IMR-90 (cell line): ENCODE measurements around the gene FAM186B. TPM values are rescaled to one million over a fixed set of nuclear protein-coding genes. Genes with fewer than 3 reads are reported as not detected.

Experiments used
- ATAC-seq: fragments of 200-7000 bp; cut with Tn5 transposase; 2 replicates; pipeline ENCODE4 v1.9.1; 2020; ENCODE audit warnings: low read depth, mild to moderate bottlenecking, moderate library complexity
- BruUV-seq: library from RNA; stranded (reverse); fragments of 400-500 nt; replicated peaks from 2 replicates; lab custom pipeline; 2021; lab: Mats Ljungman, UMichigan
- CTCF ChIA-PET: fragments of 300-600 bp; formaldehyde crosslinking; extraction: SDS; loops from one replicate; lab custom pipeline; 2021; ENCODE audit warnings: antibody characterized with exemption; lab: Yijun Ruan, JAX
- POLR2A ChIA-PET: fragments of 300-600 bp; sonication (Branson Sonifier 250); formaldehyde crosslinking; loops from one replicate; lab custom pipeline; 2022; ENCODE audit warnings: antibody characterized with exemption; ENCODE audit not compliant: unreplicated experiment; lab: Charles Lee
- DNase-seq: peaks from one replicate; pipeline ENCODE4 v3.0.0; 2013
- H2AFZ ChIP-seq: replicated peaks from 2 replicates; pipeline ENCODE3; 2013; ENCODE audit warnings: low read length, mild to moderate bottlenecking; ENCODE audit not compliant: poor library complexity
- H2AK5ac ChIP-seq: 2 replicates; pipeline ENCODE4 v1.6.1; 2013; ENCODE audit warnings: low read depth, low read length, inconsistent platforms
- H2AK9ac ChIP-seq: replicated peaks from 2 replicates; pipeline ENCODE3; 2013; ENCODE audit warnings: mild to moderate bottlenecking, low read depth, low read length, moderate library complexity; ENCODE audit not compliant: poor library complexity
- H2BK120ac ChIP-seq: 2 replicates; pipeline ENCODE4 v1.6.1; 2013; ENCODE audit warnings: low read depth, low read length, inconsistent platforms
- H2BK15ac ChIP-seq: 3 replicates; pipeline ENCODE4 v1.6.1; 2013; ENCODE audit warnings: low read depth, low read length, inconsistent platforms
- H2BK20ac ChIP-seq: 2 replicates; pipeline ENCODE4 v1.6.1; 2013; ENCODE audit warnings: low read depth, mild to moderate bottlenecking, inconsistent platforms, low read length, moderate library complexity
- H2BK5ac ChIP-seq: 2 replicates; pipeline ENCODE4 v1.6.1; 2013; ENCODE audit warnings: mild to moderate bottlenecking, low read depth, low read length, inconsistent platforms; ENCODE audit not compliant: poor library complexity, severe bottlenecking
- H3K14ac ChIP-seq: replicated peaks from 2 replicates; pipeline ENCODE4 v1.6.1; 2013; ENCODE audit warnings: low read depth, low read length, inconsistent platforms
- H3K18ac ChIP-seq: 2 replicates; pipeline ENCODE4 v1.6.1; 2013; ENCODE audit warnings: low read depth, low read length, control low read depth
- H3K23ac ChIP-seq: 2 replicates; pipeline ENCODE4 v1.6.1; 2013; ENCODE audit warnings: low read depth, low read length, inconsistent platforms
- H3K27ac ChIP-seq: 2 replicates; pipeline ENCODE4 v1.5.1; 2013; ENCODE audit warnings: mild to moderate bottlenecking, control low read depth, low read length; ENCODE audit not compliant: insufficient read depth
- H3K27me3 ChIP-seq: 2 replicates; pipeline ENCODE4 v1.6.1; 2013; ENCODE audit warnings: low read length; ENCODE audit not compliant: control insufficient read depth, insufficient read depth
- H3K36me3 ChIP-seq: 2 replicates; pipeline ENCODE4 v1.6.1; 2013; ENCODE audit warnings: low read length, mixed read lengths; ENCODE audit not compliant: control insufficient read depth, insufficient read depth
- H3K4ac ChIP-seq: 2 replicates; pipeline ENCODE4 v1.6.1; 2013; ENCODE audit warnings: low read depth, low read length, inconsistent platforms
- H3K4me1 ChIP-seq: 2 replicates; pipeline ENCODE4 v1.6.1; 2013; ENCODE audit warnings: low read length, mixed read lengths; ENCODE audit not compliant: control insufficient read depth, insufficient read depth
- H3K4me2 ChIP-seq: 2 replicates; pipeline ENCODE4 v1.6.1; 2013; ENCODE audit warnings: low read depth, mild to moderate bottlenecking, control low read depth, low read length, moderate library complexity
- H3K4me3 ChIP-seq: 2 replicates; pipeline ENCODE4 v1.5.1; 2013; ENCODE audit warnings: low read depth, mild to moderate bottlenecking, control low read depth, low read length, moderate library complexity; ENCODE audit not compliant: insufficient read depth
- H3K56ac ChIP-seq: 2 replicates; pipeline ENCODE4 v1.6.1; 2013; ENCODE audit warnings: low read length, inconsistent platforms; ENCODE audit not compliant: insufficient read depth; ENCODE audit errors: extremely low read depth
- H3K79me1 ChIP-seq, 2 experiments: 2 replicates each; pipeline ENCODE4 v1.6.1; 2013; ENCODE audit warnings: low read length in 2 of 2, inconsistent platforms in 1 of 2, low read depth in 1 of 2
- H3K9ac ChIP-seq: 2 replicates; pipeline ENCODE4 v1.6.1; 2013; ENCODE audit warnings: low read depth, low read length, control low read depth
- H3K9me1 ChIP-seq: 2 replicates; pipeline ENCODE4 v1.6.1; 2013; ENCODE audit warnings: low read length, inconsistent platforms; ENCODE audit not compliant: insufficient read depth
- H3K9me3 ChIP-seq: 2 replicates; pipeline ENCODE4 v1.6.1; 2013; ENCODE audit warnings: low read length; ENCODE audit not compliant: control insufficient read depth, insufficient read depth
- H4K20me1 ChIP-seq: 2 replicates; pipeline ENCODE4 v1.6.1; 2013; ENCODE audit warnings: low read length, inconsistent platforms; ENCODE audit not compliant: insufficient read depth
- H4K5ac ChIP-seq: 2 replicates; pipeline ENCODE4 v1.6.1; 2013; ENCODE audit warnings: mild to moderate bottlenecking, low read depth, low read length, control low read depth
- H4K8ac ChIP-seq, 2 experiments: 2 replicates each; pipeline ENCODE4 v1.6.1; 2013; ENCODE audit warnings: low read depth in 2 of 2, low read length in 2 of 2, control low read depth in 1 of 2, inconsistent platforms in 1 of 2
- H4K91ac ChIP-seq: 2 replicates; pipeline ENCODE4 v1.6.1; 2013; ENCODE audit warnings: low read depth, low read length, inconsistent platforms; ENCODE audit not compliant: insufficient read depth
- CEBPB ChIP-seq: IDR thresholded peaks from 2 replicates; pipeline ENCODE4 v1.6.1; 2012; ENCODE audit warnings: low read depth, low read length, improper control_type of control experiment
- CHD1 ChIP-seq: IDR thresholded peaks from 2 replicates; pipeline ENCODE4 v1.6.1; 2012; ENCODE audit warnings: low read depth, low read length, improper control_type of control experiment
- FOS ChIP-seq: fragments of 150-350 bp; IDR thresholded peaks from 2 replicates; pipeline ENCODE4 v1.6.1; 2016; ENCODE audit warnings: low read depth, low read length
- MAFK ChIP-seq: IDR thresholded peaks from 2 replicates; pipeline ENCODE4 v1.6.1; 2012; ENCODE audit warnings: low read depth, low read length, improper control_type of control experiment
- MXI1 ChIP-seq: IDR thresholded peaks from 2 replicates; pipeline ENCODE4 v1.6.1; 2012; ENCODE audit warnings: low read depth, mild to moderate bottlenecking, low read length, moderate library complexity, borderline replicate concordance
- POLR2A ChIP-seq: IDR thresholded peaks from 2 replicates; pipeline ENCODE4 v1.6.1; 2012; ENCODE audit warnings: mild to moderate bottlenecking, low read depth, low read length
- RCOR1 ChIP-seq: IDR thresholded peaks from 2 replicates; pipeline ENCODE4 v1.6.1; 2012; ENCODE audit warnings: mild to moderate bottlenecking, low read length, improper control_type of control experiment; ENCODE audit not compliant: insufficient replicate concordance
- RFX5 ChIP-seq: IDR thresholded peaks from 2 replicates; pipeline ENCODE4 v1.8.0; 2012; ENCODE audit warnings: low read depth, mild to moderate bottlenecking, low read length, moderate library complexity
- SMC3 ChIP-seq: fragments of 150-350 bp; IDR thresholded peaks from 2 replicates; pipeline ENCODE4 v1.6.1; 2016; ENCODE audit warnings: low read depth, mild to moderate bottlenecking, antibody characterized with exemption, low read length, moderate library complexity
- WGBS, 2 experiments: methylation state at CpG; one replicate each; pipeline versions ENCODE4 v1.1.5 to v1.1.7; 2013; ENCODE audit warnings: missing lambda C conversion rate in 2 of 2; ENCODE audit not compliant: insufficient read length in 1 of 2; ENCODE audit errors: extremely low coverage in 2 of 2; 5-methylcytosine and 5-hydroxymethylcytosine counted together
- dilution Hi-C: fragments of 300-500 bp; cut with HindIII; formaldehyde crosslinking; loops from one replicate; pipeline ENCODE4 v1.14.3; 2018; ENCODE audit warnings: low sequenced_read_pairs; ENCODE audit not compliant: unreplicated experiment
- in situ Hi-C: fragments of 300-500 bp; cut with MboI; formaldehyde crosslinking; loops from 3 replicates; pipeline ENCODE4 v1.14.3; 2019; ENCODE audit warnings: low sequenced_read_pairs, inconsistent platforms, mixed read lengths
- intact Hi-C: fragments of 100-400 bp; cut with micrococcal nuclease; formaldehyde crosslinking; loops from 2 replicates; pipeline ENCODE4 v1.10.0; 2022
- polyA plus RNA-seq, 3 experiments: library from polyadenylated mRNA; depleted of rRNA; stranded (reverse); fragments of >200 nt; gene quantifications; 2 replicates each; pipeline ENCODE4 v1.2.3, GENCODE V29; 2012; ENCODE audit warnings: low replicate concordance in 1 of 3
- total RNA-seq: library from RNA; depleted of rRNA; stranded (reverse); fragments of >200 nt; gene quantifications from 2 replicates; pipeline ENCODE4 v1.2.3, GENCODE V29; 2012
- TF ChIP-seq, protein P1 (sequence below): fragments of 150-350 bp; IDR thresholded peaks from 2 replicates; pipeline ENCODE4 v1.6.1; 2016; ENCODE audit warnings: low read depth, mild to moderate bottlenecking, low read length, moderate library complexity, borderline replicate concordance
- TF ChIP-seq, protein P2 (sequence below): conservative IDR thresholded peaks from 2 replicates; pipeline ENCODE4 v1.5.1; 2012; ENCODE audit warnings: mild to moderate bottlenecking, low read depth, low read length, improper control_type of control experiment
- TF ChIP-seq, protein P3 (sequence below): fragments of 150-350 bp; IDR thresholded peaks from 2 replicates; pipeline ENCODE4 v1.6.1; 2017; ENCODE audit warnings: mild to moderate bottlenecking, antibody characterized with exemption, low read length, low read depth

The FAM186B gene
- total and polyA plus RNA-seq, 2 of the 4 experiments (the other 2 are of a cell fraction) = 0.10 to 0.18 TPM

DNA sequence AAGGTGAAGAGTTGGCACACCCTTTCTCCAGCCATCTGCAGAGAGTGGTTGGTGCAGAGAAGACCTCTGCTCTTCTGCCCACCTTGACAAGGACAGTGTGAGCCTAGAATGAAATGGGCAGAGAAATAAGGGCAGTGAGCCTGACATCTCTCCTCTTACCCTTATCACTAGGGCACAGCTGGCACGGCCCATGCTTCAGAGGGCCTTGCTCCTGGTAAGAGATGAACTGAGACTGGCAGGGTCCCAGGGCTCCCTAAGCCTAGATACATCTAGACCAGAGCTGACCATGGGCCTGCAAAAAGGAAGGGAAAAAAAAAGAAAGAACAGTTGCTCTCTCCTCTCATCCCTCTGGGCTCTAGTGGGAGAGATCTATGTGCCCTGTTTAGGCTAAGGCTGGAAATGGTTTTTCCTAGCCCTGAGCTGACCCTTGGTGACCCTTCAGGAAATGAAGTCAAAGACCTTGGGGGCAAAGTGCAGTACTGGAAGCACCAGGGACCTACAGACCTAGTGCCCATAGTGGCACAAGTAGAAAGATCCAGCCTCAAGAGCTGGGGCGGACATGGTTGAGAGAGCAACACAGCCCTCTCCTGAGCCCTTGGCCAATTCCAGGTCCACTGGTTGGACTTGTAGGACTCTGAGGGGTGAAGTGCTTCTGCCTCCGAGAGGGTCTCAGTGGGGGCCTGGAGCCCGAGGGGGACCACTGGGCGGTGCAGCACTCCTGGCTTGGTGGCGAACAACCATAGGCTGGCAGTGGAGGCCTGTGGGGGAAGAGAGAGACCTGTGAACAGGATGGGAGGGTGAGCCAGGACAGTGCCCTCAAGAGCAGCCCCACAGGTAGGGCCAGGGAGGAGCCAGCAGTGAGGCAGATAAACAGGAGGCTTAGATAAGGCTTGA, 40.0 kb upstream of the FAM186B start:
- 0 out of 2 replicates have a peak, but pooled peaks cover 4% of the 10 kb centered on the region for H4K20me1 ChIP-seq
- no peaks in the 10 kb centered on the region for H3K4me1 ChIP-seq
- ATAC-seq (no peak), DNase-seq (no peak)
- intact Hi-C loops = no loop called here
- H2BK120ac ChIP-seq = no peak overlapping the region
- no TSS peak for BruUV-seq
- H2AK9ac ChIP-seq = no peak overlapping the region
- ChIA-PET POLR2A (interaction anchor here (0.5 to 0.6 kb wide), 2 partner anchors 10 to 1744 kb away, joined by 4 to 5 read pairs; no protein-coding TSS in a partner anchor), CTCF (interaction anchor here (0.6 to 2.2 kb wide), 5 partner anchors 22 to 658 kb away, joined by 3 to 5 read pairs (median 4); partner anchors contain the start of gene PRPF40B)
- no peak overlapping the region for H4K91ac ChIP-seq
- no peak overlapping the region for H2BK15ac ChIP-seq
- no peak overlapping the region for H3K9ac ChIP-seq
- H2AK5ac ChIP-seq = 0 out of 2 replicates have a peak overlapping the region, but pooled peaks have one; percentile 1
- no peak overlapping the region for H3K4me3 ChIP-seq
- H3K27ac ChIP-seq = no peak overlapping the region
- H3K23ac ChIP-seq = no peak overlapping the region
- H3K9me1 ChIP-seq = 0 out of 2 replicates have a peak, but pooled peaks cover 3% of the 10 kb centered on the region
- H3K36me3 ChIP-seq = peaks cover 69% of the 10 kb centered on the region
- 93% methylated on average over 3 of the region's 6 CpGs; no CpG with 5 or more reads in 1 of the 2 experiments for WGBS, 2 experiments
- no peaks in the 10 kb centered on the region for H3K27me3 ChIP-seq
- no peak overlapping the region for H3K56ac ChIP-seq
- H3K9me3 ChIP-seq = no peaks in the 10 kb centered on the region
- in situ Hi-C loops = no loop called here
- no peaks in the 10 kb centered on the region for H3K79me1 ChIP-seq
- TF ChIP-seq FOS (no peak), MAFK (no peak), POLR2A (no peak), RFX5 (no peak), CHD1 (no peak), SMC3 (no peak), MXI1 (no peak), CEBPB (no peak), RCOR1 (no peak)
- TF ChIP-seq, protein P1, sequence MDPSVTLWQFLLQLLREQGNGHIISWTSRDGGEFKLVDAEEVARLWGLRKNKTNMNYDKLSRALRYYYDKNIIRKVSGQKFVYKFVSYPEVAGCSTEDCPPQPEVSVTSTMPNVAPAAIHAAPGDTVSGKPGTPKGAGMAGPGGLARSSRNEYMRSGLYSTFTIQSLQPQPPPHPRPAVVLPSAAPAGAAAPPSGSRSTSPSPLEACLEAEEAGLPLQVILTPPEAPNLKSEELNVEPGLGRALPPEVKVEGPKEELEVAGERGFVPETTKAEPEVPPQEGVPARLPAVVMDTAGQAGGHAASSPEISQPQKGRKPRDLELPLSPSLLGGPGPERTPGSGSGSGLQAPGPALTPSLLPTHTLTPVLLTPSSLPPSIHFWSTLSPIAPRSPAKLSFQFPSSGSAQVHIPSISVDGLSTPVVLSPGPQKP = no peak
- TF ChIP-seq, protein P2, sequence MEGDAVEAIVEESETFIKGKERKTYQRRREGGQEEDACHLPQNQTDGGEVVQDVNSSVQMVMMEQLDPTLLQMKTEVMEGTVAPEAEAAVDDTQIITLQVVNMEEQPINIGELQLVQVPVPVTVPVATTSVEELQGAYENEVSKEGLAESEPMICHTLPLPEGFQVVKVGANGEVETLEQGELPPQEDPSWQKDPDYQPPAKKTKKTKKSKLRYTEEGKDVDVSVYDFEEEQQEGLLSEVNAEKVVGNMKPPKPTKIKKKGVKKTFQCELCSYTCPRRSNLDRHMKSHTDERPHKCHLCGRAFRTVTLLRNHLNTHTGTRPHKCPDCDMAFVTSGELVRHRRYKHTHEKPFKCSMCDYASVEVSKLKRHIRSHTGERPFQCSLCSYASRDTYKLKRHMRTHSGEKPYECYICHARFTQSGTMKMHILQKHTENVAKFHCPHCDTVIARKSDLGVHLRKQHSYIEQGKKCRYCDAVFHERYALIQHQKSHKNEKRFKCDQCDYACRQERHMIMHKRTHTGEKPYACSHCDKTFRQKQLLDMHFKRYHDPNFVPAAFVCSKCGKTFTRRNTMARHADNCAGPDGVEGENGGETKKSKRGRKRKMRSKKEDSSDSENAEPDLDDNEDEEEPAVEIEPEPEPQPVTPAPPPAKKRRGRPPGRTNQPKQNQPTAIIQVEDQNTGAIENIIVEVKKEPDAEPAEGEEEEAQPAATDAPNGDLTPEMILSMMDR = no peak
- TF ChIP-seq, protein P3, sequence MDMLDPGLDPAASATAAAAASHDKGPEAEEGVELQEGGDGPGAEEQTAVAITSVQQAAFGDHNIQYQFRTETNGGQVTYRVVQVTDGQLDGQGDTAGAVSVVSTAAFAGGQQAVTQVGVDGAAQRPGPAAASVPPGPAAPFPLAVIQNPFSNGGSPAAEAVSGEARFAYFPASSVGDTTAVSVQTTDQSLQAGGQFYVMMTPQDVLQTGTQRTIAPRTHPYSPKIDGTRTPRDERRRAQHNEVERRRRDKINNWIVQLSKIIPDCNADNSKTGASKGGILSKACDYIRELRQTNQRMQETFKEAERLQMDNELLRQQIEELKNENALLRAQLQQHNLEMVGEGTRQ = no peak
- no peak overlapping the region for H2AFZ ChIP-seq
- no peak overlapping the region for H3K14ac ChIP-seq
- H3K4me2 ChIP-seq = no peak overlapping the region
- H2BK20ac ChIP-seq = no peak overlapping the region
- H3K4ac ChIP-seq = no peak overlapping the region
- dilution Hi-C loops = no loop called here
- H2BK5ac ChIP-seq = no peak overlapping the region
- H4K8ac ChIP-seq = no peak overlapping the region
- H3K18ac ChIP-seq = no peak overlapping the region
- H4K5ac ChIP-seq = no peak overlapping the region
